ENCODE results near the gene TP53BP1. TPM values are rescaled to one million over a fixed set of nuclear protein-coding genes. Genes with fewer than 3 reads are reported as not detected.

The TP53BP1 gene
- total and polyA plus RNA-seq, 12 donors, result 11.2 to 35.2 (median 29.0) TPM

DNA sequence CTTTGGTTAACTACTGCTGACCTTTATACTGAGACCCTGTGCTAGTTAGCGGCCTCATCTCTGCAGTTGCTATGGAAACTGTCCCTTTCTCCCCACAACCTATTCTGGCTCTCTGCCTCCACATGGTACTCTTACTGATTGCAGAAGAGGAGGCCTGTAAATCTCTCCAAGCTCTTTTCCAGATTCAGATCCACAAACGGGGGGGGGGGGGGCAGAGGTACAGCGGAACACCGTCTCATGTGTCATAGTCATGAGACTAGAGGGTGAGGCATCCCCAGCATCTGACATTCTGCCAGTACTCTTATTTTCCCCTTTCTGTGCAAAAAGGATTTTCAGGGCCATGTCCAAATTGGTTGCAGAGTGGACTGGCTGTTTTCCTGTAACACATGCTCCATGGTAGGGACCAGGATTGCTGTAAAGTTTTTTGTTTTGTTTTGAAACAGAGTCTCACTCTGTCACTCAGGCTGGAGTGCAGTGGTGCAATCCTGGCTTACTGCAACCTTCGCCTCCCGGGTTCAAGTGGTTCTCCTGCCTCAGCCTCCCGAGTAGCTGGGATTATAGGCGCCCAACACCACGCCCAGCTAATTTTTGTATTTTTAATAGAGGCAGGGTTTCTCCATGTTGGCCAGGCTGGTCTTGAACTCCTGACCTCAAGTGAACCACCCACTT is 16.2 kb upstream of the TP53BP1 start:
- Histone ChIP-seq H3K27me3 (peaks cover 0 to 6% (median 0%) of the 10 kb centered on the region in 7 donors), H3K9me3 (no peaks in the 10 kb centered on the region), H3K4me1 (peaks cover 14 to 50% (median 39%) of the 10 kb centered on the region in 9 donors), H3K36me3 (no peaks in the 10 kb centered on the region), H3K4me3 (peak overlapping the region in 6 of 10 donors; percentile 63 to 74 (median 66)), H3K27ac (peak overlapping the region; percentile 79 to 95 (median 90))
- WGBS, 2 donors, result 50 to 64% methylated on average over 9 of the region's 9 CpGs
- intact Hi-C loops (cut with DNase I), result no loop called here
- DNase-seq (no peak), ATAC-seq (no peak)
- TF ChIP-seq, protein P1, sequence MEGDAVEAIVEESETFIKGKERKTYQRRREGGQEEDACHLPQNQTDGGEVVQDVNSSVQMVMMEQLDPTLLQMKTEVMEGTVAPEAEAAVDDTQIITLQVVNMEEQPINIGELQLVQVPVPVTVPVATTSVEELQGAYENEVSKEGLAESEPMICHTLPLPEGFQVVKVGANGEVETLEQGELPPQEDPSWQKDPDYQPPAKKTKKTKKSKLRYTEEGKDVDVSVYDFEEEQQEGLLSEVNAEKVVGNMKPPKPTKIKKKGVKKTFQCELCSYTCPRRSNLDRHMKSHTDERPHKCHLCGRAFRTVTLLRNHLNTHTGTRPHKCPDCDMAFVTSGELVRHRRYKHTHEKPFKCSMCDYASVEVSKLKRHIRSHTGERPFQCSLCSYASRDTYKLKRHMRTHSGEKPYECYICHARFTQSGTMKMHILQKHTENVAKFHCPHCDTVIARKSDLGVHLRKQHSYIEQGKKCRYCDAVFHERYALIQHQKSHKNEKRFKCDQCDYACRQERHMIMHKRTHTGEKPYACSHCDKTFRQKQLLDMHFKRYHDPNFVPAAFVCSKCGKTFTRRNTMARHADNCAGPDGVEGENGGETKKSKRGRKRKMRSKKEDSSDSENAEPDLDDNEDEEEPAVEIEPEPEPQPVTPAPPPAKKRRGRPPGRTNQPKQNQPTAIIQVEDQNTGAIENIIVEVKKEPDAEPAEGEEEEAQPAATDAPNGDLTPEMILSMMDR (IDR thresholded peaks at IDR 0.05), result no peak

DNA sequence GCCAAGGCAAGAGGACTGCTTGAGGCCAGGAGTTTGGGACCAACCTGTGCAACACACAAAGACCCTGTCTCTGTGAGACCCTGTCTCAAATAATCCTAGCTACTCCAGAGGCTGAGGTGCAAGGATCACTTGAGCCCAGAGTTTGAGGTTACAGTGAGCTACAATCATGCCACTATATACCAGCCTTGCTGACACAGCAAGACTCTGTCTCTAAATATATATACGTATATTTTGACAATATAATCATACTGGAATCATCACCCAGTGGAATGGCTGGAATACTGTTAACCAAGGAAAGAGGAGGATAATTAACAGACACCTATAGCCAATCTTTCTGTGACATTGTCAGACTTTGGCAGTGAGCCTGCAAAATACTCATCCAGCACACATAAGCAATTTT is 15.5 kb upstream of the TP53BP1 start:
- WGBS, 2 donors, result 56 to 63% methylated on average over 1 of the region's 1 CpG
- TF ChIP-seq, protein P1 (IDR thresholded peaks at IDR 0.05), result no peak
- no peaks in the 10 kb centered on the region for H3K9me3 ChIP-seq
- H3K27ac ChIP-seq, result peak overlapping the region in 7 of 10 donors; percentile 79 to 95 (median 92)
- intact Hi-C loops (cut with DNase I), result no loop called here
- DNase-seq (no peak), ATAC-seq (no peak)
- peaks cover 14 to 44% (median 32%) of the 10 kb centered on the region in 9 donors for H3K4me1 ChIP-seq
- H3K36me3 ChIP-seq, result no peaks in the 10 kb centered on the region
- H3K4me3 ChIP-seq, result no peak overlapping the region
- H3K27me3 ChIP-seq, result peaks cover 0 to 6% (median 0%) of the 10 kb centered on the region in 7 donors

DNA sequence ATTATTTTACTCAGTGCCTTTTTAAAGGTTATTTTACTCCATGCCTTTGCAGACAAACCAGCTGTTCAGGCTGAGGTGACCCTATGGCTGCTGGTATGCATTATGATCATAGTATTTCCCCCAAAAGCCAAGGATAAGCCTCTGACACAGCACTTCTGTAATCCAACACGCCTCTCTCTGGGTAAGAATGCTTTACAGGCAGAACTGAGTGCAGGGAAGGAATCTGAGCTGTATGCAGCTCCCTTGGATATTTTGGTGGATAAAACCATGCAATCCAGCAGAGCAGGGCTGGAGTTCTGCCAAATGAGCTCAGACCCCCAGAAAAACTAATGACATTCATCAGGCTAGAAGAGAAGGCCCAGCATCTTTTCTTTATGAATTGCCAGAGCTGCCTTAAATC is 12.8 kb upstream of the TP53BP1 start:
- Histone ChIP-seq H3K27ac (no peak overlapping the region), H3K4me3 (no peak overlapping the region), H3K4me1 (peaks cover 14 to 23% (median 18%) of the 10 kb centered on the region in 9 donors), H3K36me3 (no peaks in the 10 kb centered on the region), H3K9me3 (no peaks in the 10 kb centered on the region), H3K27me3 (no peaks in the 10 kb centered on the region)
- DNase-seq (no peak), ATAC-seq (no peak)
- TF ChIP-seq, protein P1 (IDR thresholded peaks at IDR 0.05), result no peak
- intact Hi-C loops (cut with DNase I), result no loop called here
- WGBS, 2 donors, result 76 to 86% methylated on average over 1 of the region's 1 CpG

DNA sequence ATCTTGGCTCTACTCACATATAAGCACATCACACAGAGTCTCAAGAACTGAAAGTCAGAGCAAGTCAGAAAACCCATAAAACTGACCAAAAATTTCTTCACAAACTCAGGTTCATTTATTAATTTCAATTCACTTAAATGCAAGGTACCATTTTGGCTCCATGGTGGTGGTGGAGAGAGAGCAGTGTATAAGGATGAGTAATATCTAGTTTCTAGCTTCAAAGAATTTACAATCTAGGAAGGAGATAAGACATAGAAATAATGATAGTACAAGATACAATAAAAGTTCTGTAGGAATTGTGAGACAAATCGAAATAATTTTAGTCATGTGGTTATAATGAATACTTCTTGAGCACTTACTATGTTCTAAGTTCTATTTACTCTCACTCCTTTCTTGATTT is 6.7 kb upstream of the TP53BP1 start:
- DNase-seq, result no peak
- TF ChIP-seq, protein P1 (IDR thresholded peaks at IDR 0.05), result no peak
- Histone ChIP-seq H3K4me1 (no peaks in the 10 kb centered on the region), H3K27me3 (no peaks in the 10 kb centered on the region), H3K4me3 (no peak overlapping the region), H3K36me3 (no peaks in the 10 kb centered on the region), H3K9me3 (no peaks in the 10 kb centered on the region), H3K27ac (no peak overlapping the region)
- WGBS, 2 donors, result 88 to 91% methylated on average over 1 of the region's 1 CpG
- no peak for ATAC-seq
- intact Hi-C loops (cut with DNase I), result no loop called here

Data from heart right ventricle (tissue), 16 donors.